ENCODE measurements around the gene ANKRD24. TPM values are rescaled to one million over a fixed set of nuclear protein-coding genes. Genes with fewer than 3 reads are reported as not detected.
"Not testable (repeated sequence)": the region's sequence is repeated elsewhere in the genome, so short reads cannot be mapped to it uniquely, and the experiment has no call there.

ANKRD24 gene
- total RNA-seq, 2 donors from 2014 or later: 0.33 to 0.74 TPM

DNA sequence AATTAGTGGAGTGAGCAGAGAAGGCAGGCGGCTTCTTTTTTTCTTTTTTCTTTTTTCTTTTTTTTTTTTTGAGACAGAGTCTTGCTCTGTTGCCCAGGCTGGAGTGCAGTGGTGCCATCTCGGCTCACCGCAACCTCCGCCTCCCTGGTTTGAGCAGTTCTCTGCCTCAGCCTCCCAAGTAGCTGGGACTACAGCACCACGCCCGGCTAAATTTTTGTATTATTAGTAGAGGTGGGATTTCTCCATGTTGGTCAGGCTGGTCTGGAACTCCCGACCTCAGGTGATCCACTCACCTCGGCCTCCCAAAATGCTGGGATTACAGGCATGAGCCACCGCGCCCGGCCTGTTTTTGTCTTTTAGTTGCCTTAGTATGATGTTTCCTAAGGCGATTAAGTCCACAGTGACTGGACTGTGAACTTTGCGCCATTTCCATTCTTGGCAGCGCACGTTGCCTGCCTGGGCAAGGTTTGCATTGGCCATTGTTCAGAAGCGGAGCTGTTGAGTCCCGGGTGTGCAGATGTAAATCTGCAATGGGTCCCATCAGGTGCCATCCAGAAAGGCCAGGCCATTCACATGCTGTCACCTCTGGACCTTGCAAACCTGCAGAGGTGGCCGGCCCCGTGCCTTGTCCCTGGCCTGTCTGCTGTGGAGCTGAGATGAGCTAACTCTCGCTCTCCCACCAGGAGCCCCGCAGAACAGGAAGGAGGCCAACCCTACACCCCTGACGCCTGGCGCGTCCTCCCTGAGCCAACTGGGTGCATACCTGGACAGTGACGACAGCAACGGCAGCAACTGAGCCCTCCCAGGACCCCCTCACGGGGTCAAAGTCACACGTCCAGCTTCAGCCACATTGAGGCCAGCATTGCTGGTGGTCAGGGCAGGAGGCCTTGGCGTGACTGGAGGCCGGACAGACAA lies 85.7 kb downstream of the ANKRD24 start:
- peak overlapping the region in 1 of 2 donors; percentile 87 for H3K27ac Mint-ChIP-seq
- peaks cover 23 to 26% of the 10 kb centered on the region in 2 donors for H3K4me1 Mint-ChIP-seq (ENCODE audit: low read depth in 2 of 2)
- ATAC-seq (no peak), DNase-seq (ENCODE audit: low spot score) (no peak)
- H3K36me3 Mint-ChIP-seq: peaks cover 11% of the 10 kb centered on the region
- H3K9me3 Mint-ChIP-seq: no peaks in the 10 kb centered on the region
- H3K27me3 Mint-ChIP-seq: no peaks in the 10 kb centered on the region
- no peak overlapping the region for H3K4me3 Mint-ChIP-seq

DNA sequence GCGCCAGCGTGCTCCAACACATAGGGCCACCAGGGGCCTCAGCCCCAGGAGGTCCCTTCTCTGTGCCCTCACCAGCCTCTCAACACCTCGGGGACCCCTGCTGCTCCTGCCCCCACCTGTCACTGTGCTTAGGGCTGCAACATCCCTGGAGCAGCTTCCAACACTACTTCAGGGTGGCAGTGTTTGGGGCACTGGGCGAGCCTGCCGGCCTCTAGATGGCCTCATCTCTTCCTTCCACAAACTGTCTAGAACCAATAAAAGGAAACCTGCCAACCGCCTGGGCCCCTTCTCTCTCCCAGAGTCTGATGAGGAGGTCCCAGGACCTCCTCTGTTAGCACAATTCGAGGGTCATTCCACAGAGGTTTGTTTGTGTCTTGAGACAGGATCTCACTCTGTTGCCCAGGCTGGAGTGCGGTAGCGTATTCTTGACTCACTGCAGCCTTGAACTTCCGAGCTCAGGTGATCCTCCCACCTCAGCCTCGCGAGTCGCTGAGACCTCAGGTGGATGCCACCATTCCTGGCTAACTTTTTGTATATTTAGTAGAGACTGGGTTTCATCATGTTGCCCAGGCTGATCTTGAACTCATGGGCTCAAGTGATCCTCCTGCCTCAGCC lies 86.4 kb downstream of the ANKRD24 start:
- Mint-ChIP-seq H3K4me3 (no peak overlapping the region), H3K27me3 (no peaks in the 10 kb centered on the region), H3K27ac (no peak overlapping the region), H3K4me1 (ENCODE audit: low read depth in 2 of 2) (peaks cover 23 to 26% of the 10 kb centered on the region in 2 donors), H3K9me3 (no peaks in the 10 kb centered on the region), H3K36me3 (peaks cover 11% of the 10 kb centered on the region)
- DNase-seq (ENCODE audit: low spot score): no peak
- ATAC-seq: no peak

DNA sequence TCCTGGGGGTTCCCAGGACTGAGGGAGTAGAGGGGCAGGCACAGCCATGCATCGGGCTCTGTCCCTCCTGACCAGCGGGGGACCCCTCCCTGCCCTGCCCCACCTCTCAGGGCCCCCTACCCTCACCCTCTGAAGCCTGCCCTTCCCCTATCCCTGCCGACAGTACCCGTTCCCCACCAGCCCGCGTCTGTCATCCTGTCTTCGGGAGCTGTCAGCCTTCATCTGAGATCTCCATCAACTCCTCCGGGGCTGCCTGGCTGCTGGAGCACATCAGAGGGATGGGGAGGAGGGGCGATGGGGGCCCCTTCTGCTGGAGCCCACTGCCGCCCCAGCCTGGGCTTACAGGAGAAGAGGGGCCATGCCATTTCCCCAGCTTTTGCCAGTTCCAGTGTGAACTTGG lies 90.4 kb downstream of the ANKRD24 start:
- DNase-seq (ENCODE audit: low spot score) (no peak), ATAC-seq (peak in 1 of 2 donors; percentile 17)
- no peaks in the 10 kb centered on the region for H3K9me3 Mint-ChIP-seq
- no peaks in the 10 kb centered on the region for H3K36me3 Mint-ChIP-seq
- peaks cover 0 to 2% of the 10 kb centered on the region in 2 donors for H3K4me1 Mint-ChIP-seq (ENCODE audit: low read depth in 2 of 2)
- H3K27ac Mint-ChIP-seq: no peak overlapping the region
- H3K27me3 Mint-ChIP-seq: no peaks in the 10 kb centered on the region
- no peak overlapping the region for H3K4me3 Mint-ChIP-seq

DNA sequence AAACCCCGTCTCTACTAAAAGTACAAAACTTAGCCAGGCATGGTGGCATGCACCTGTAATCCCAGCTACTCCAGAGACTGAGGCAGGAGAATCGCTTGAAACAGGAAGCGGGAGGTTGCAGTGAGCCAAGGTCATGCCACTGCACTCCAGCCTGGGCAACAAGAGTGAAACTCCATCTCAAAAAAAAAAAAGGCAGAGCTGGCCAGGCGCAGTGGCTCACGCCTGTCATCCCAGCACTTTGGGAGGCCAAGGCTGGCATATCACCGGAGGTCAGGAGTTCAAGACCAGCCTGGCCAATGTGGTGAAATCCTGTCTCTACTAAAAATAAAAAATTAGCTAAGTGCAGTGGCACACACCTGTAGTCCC lies 91.8 kb downstream of the ANKRD24 start:
- not testable (repeated sequence) for H3K9me3 Mint-ChIP-seq; H3K36me3 Mint-ChIP-seq; H3K4me1 Mint-ChIP-seq (ENCODE audit: low read depth in 2 of 2); H3K27ac Mint-ChIP-seq; H3K4me3 Mint-ChIP-seq; DNase-seq (ENCODE audit: low spot score); ATAC-seq; H3K27me3 Mint-ChIP-seq

Other genes starting within 250 kb of the ANKRD24 start
- gene NMRK2, start 249.6 kb upstream of the ANKRD24 start, total RNA-seq: not detected
- gene DAPK3, start 211.6 kb upstream of the ANKRD24 start, total RNA-seq: 10 to 100 TPM; 48.1 to 54.5 TPM
- 1,000 to 10,000 TPM; 1,877 to 2,672 TPM for gene EEF2, start 197.2 kb upstream of the ANKRD24 start, total RNA-seq
- gene PIAS4, start 175.0 kb upstream of the ANKRD24 start, total RNA-seq: 10 to 100 TPM; 39.4 to 58.6 TPM
- gene ZBTB7A, start 115.8 kb upstream of the ANKRD24 start, total RNA-seq: 10 to 100 TPM; 63.4 to 70.5 TPM
- gene MAP2K2, start 58.6 kb upstream of the ANKRD24 start, total RNA-seq: 100 to 1,000 TPM; 170 to 206 TPM
- not detected for gene CREB3L3, start 29.1 kb upstream of the ANKRD24 start, total RNA-seq
- 10 to 100 TPM; 51.4 to 56.7 TPM for gene SIRT6, start 126 bp upstream of the ANKRD24 start, total RNA-seq
- 100 to 1,000 TPM in 1 of 2 donors, 10 to 100 TPM in 1; 32.4 to 131 TPM for gene EBI3, start 46.8 kb downstream of the ANKRD24 start, total RNA-seq
- 10 to 100 TPM; 30.2 to 33.3 TPM for gene YJU2, start 64.4 kb downstream of the ANKRD24 start, total RNA-seq
- not detected for gene SHD, start 96.6 kb downstream of the ANKRD24 start, total RNA-seq
- gene TMIGD2, start 119.7 kb downstream of the ANKRD24 start, total RNA-seq: 1 to 10 TPM; 4.6 to 5.1 TPM
- 10 to 100 TPM; 16.0 to 24.7 TPM for gene FSD1, start 121.9 kb downstream of the ANKRD24 start, total RNA-seq
- gene STAP2, start 156.1 kb downstream of the ANKRD24 start, total RNA-seq: 10 to 100 TPM in 1 of 2 donors, 1 to 10 TPM in 1; 7.3 to 12.8 TPM
- 10 to 100 TPM; 28.3 to 73.5 TPM for gene MPND, start 160.9 kb downstream of the ANKRD24 start, total RNA-seq
- 10 to 100 TPM; 47.0 to 50.8 TPM for gene SH3GL1, start 217.9 kb downstream of the ANKRD24 start, total RNA-seq
- 100 to 1,000 TPM in 1 of 2 donors, 10 to 100 TPM in 1; 54.6 to 125 TPM for gene CHAF1A, start 220.0 kb downstream of the ANKRD24 start, total RNA-seq